Hair follicle dermal papilla cell (primary cell): ENCODE measurements around the gene OR6C65. TPM values are rescaled to one million over a fixed set of nuclear protein-coding genes. Genes with fewer than 3 reads are reported as not detected.

Experiments
- total RNA-seq: library from RNA; depleted of rRNA; stranded (reverse); fragments of >200 nt; gene quantifications from 2 replicates; pipeline ENCODE4 v1.2.3, GENCODE V29; 2012

Gene OR6C65
- not detected in 2 replicates for total RNA-seq

GRCh38 chr12:55400229-55400628 is at the start of gene OR6C65:
Gene OR6C65, plus strand, starts transcription at chr12:55400529. Its CDS starts 0 bp downstream, at chr12:55400529.

GRCh38 chr12:55362675-55363074 is 37.7 kb upstream of the OR6C65 start, which contains the start of gene OR6C75:
Gene OR6C75, plus strand, starts transcription at chr12:55362975. Its CDS starts 2,136 bp downstream, at chr12:55365111.

GRCh38 chr12:55425954-55426353 is 25.6 kb downstream of the OR6C65 start, which contains the start of gene OR6C76:
Gene OR6C76, plus strand, starts transcription at chr12:55426254. Its CDS starts 0 bp downstream, at chr12:55426254.

GRCh38 chr12:55443776-55444175 is 43.4 kb downstream of the OR6C65 start, which contains the start of gene OR6C2:
Gene OR6C2, plus strand, starts transcription at chr12:55444076. Its CDS starts 8,138 bp downstream, at chr12:55452214.

Other genes with a start within 250 kb of the OR6C65 start
- gene OR10A7, start 179.5 kb upstream of the OR6C65 start, total RNA-seq: not detected in 2 replicates
- not detected in 2 replicates for gene OR6C74, start 155.9 kb upstream of the OR6C65 start, total RNA-seq
- gene OR6C6, start 104.0 kb upstream of the OR6C65 start, total RNA-seq: not detected in 2 replicates
- gene OR6C1, start 86.2 kb upstream of the OR6C65 start, total RNA-seq: not detected in 2 replicates
- not detected in 2 replicates for gene OR6C3, start 69.8 kb upstream of the OR6C65 start, total RNA-seq
- not detected in 2 replicates for gene OR6C75, start 37.6 kb upstream of the OR6C65 start, total RNA-seq
- gene OR6C76, start 25.7 kb downstream of the OR6C65 start, total RNA-seq: not detected in 2 replicates
- gene OR6C2, start 43.5 kb downstream of the OR6C65 start, total RNA-seq: not detected in 2 replicates
- gene OR6C70, start 69.6 kb downstream of the OR6C65 start, total RNA-seq: not detected in 2 replicates
- not detected in 2 replicates for gene OR6C68, start 91.8 kb downstream of the OR6C65 start, total RNA-seq
- gene OR6C4, start 149.1 kb downstream of the OR6C65 start, total RNA-seq: not detected in 2 replicates
- gene OR2AP1, start 171.9 kb downstream of the OR6C65 start, total RNA-seq: not detected in 2 replicates
- not detected in 2 replicates for gene OR10P1, start 236.4 kb downstream of the OR6C65 start, total RNA-seq